Esophagus squamous epithelium (tissue), 4 donors: Measurements from ENCODE around the gene BLMH.

Experiments
- POLR2A ChIP-seq, 4 donors: fragments of 450-650 bp; IDR thresholded peaks; one replicate each; pipeline ENCODE4 v1.6.1; 2017; ENCODE audit warnings: antibody characterized with exemption in 4 of 4, mild to moderate bottlenecking in 4 of 4, moderate library complexity in 3 of 4
- TF ChIP-seq, protein P1 (sequence below), 6 experiments: fragments of 450-650 bp in 4 of 6; fragments of 200-600 bp in 2 of 6; sonication (generic) in 2 of 6; IDR thresholded peaks; one replicate each; pipeline ENCODE4 v1.5.1; 2016 to 2019; ENCODE audit warnings: antibody characterized with exemption in 6 of 6, mild to moderate bottlenecking in 4 of 6, moderate library complexity in 4 of 6

DNA sequence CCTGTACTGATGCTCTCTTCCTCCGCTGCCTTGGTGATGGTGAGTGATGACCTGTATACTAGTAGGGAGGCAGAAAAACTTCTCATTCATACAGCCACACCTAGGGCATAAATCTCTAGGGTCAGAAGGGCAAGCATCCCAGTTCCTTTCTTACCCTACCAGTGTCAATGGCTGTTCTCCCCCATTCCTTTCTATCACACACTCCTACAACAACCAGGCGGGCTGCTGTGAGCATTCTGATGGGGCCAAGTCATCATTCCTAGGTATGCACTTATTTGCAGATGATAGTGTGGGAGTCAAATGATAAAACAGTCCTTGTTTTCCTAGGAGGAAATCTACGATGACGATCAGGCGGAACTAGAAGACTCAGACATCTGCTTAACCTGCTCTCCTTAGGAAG is 42.3 kb downstream of the BLMH start:
- TF ChIP-seq, protein P1, sequence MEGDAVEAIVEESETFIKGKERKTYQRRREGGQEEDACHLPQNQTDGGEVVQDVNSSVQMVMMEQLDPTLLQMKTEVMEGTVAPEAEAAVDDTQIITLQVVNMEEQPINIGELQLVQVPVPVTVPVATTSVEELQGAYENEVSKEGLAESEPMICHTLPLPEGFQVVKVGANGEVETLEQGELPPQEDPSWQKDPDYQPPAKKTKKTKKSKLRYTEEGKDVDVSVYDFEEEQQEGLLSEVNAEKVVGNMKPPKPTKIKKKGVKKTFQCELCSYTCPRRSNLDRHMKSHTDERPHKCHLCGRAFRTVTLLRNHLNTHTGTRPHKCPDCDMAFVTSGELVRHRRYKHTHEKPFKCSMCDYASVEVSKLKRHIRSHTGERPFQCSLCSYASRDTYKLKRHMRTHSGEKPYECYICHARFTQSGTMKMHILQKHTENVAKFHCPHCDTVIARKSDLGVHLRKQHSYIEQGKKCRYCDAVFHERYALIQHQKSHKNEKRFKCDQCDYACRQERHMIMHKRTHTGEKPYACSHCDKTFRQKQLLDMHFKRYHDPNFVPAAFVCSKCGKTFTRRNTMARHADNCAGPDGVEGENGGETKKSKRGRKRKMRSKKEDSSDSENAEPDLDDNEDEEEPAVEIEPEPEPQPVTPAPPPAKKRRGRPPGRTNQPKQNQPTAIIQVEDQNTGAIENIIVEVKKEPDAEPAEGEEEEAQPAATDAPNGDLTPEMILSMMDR (IDR thresholded peaks at IDR 0.05): no peak
- TF ChIP-seq POLR2A (IDR thresholded peaks at IDR 0.05): no peak
